T-cell (primary cell): ENCODE measurements around the gene CD1E. TPM values are rescaled to one million over a fixed set of nuclear protein-coding genes. Genes with fewer than 3 reads are reported as not detected.
"Not testable (repeated sequence)": the region's sequence is repeated elsewhere in the genome, so short reads cannot be mapped to it uniquely, and the experiment has no call there.

ENCODE experiments used
- ATAC-seq, 4 experiments: fragments of 200-7000 bp in 3 of 4; fragments of 150-1000 bp in 1 of 4; cut with Tn5 transposase; replicated peaks in 1 of 4; 1 replicate in 3 of 4; 2 replicates in 1 of 4; pipeline ENCODE4 v1.10.0; 2021; ENCODE audit warnings: moderate library complexity in 3 of 4, mild to moderate bottlenecking in 2 of 4, moderate number of reproducible peaks in 1 of 4
- CTCF ChIA-PET, 2 donors: fragments of 300-600 bp; sonication (Branson Sonifier 250); formaldehyde crosslinking; loops; one replicate each; lab custom pipeline; 2022; ENCODE audit warnings: antibody characterized with exemption in 2 of 2; lab: Charles Lee
- POLR2A ChIA-PET, 2 donors: fragments of 300-600 bp; sonication (Branson Sonifier 250); formaldehyde crosslinking; loops; one replicate each; lab custom pipeline; 2022; ENCODE audit warnings: antibody characterized with exemption in 2 of 2; lab: Charles Lee
- DNase-seq, 35 experiments: peaks; one replicate each; pipeline versions ENCODE4 v3.0.0 to v3.0.0-alpha.2; 2013 to 2023
- H3K27ac ChIP-seq: one replicate; pipeline ENCODE4 v1.5.1; 2013; ENCODE audit warnings: low read length
- H3K27me3 ChIP-seq, 2 experiments: replicated peaks in 1 of 2; 1 replicate in 1 of 2; 2 replicates in 1 of 2; pipeline versions ENCODE4 v1.6.1 to v1.7.0; 2013; ENCODE audit warnings: low read length in 1 of 2, mixed read lengths in 1 of 2; ENCODE audit not compliant: control insufficient read depth in 2 of 2, insufficient read depth in 2 of 2; ENCODE audit errors: extremely low read depth in 1 of 2
- H3K36me3 ChIP-seq, 2 donors: 1 replicate in 1 of 2; 2 replicates in 1 of 2; pipeline versions ENCODE4 v1.6.1 to v1.7.0; 2013; ENCODE audit warnings: low read length in 1 of 2; ENCODE audit not compliant: control insufficient read depth in 2 of 2, insufficient read depth in 1 of 2; ENCODE audit errors: extremely low read depth in 1 of 2
- H3K4me1 ChIP-seq, 2 experiments: 1 replicate in 1 of 2; 2 replicates in 1 of 2; pipeline versions ENCODE4 v1.6.1 to v1.7.0; 2013; ENCODE audit warnings: low read length in 2 of 2, mixed read lengths in 1 of 2; ENCODE audit not compliant: insufficient read depth in 2 of 2, control insufficient read depth in 1 of 2; ENCODE audit errors: extremely low read depth in 1 of 2
- H3K4me3 ChIP-seq, 2 donors: 1 replicate in 1 of 2; 2 replicates in 1 of 2; pipeline versions ENCODE4 v1.5.1 to v1.7.0; 2013; ENCODE audit warnings: mild to moderate bottlenecking in 2 of 2, low read length in 1 of 2, moderate library complexity in 1 of 2; ENCODE audit not compliant: control insufficient read depth in 1 of 2; ENCODE audit errors: extremely low read depth in 1 of 2
- H3K9me3 ChIP-seq: 2 replicates; pipeline ENCODE4 v1.7.0; 2013
- H3K27ac Mint-ChIP-seq, 2 donors: one replicate each; pipeline ENCODE4 v1.8.0; 2020 to 2021; ENCODE audit warnings: mild to moderate bottlenecking in 2 of 2, mixed read lengths in 2 of 2
- H3K27me3 Mint-ChIP-seq, 2 donors: one replicate each; pipeline ENCODE4 v1.8.0; 2021 to 2022; ENCODE audit warnings: mixed read lengths in 2 of 2
- H3K36me3 Mint-ChIP-seq: one replicate; pipeline ENCODE4 v1.8.0; 2021; ENCODE audit warnings: mixed read lengths
- H3K4me1 Mint-ChIP-seq, 3 donors: one replicate each; pipeline ENCODE4 v1.8.0; 2020 to 2022; ENCODE audit warnings: mixed read lengths in 3 of 3, mild to moderate bottlenecking in 1 of 3
- H3K4me3 Mint-ChIP-seq, 3 donors: one replicate each; pipeline ENCODE4 v1.8.0; 2020 to 2022; ENCODE audit warnings: mild to moderate bottlenecking in 3 of 3, mixed read lengths in 3 of 3, moderate library complexity in 3 of 3
- H3K9me3 Mint-ChIP-seq, 3 donors: one replicate each; pipeline ENCODE4 v1.8.0; 2020 to 2022; ENCODE audit warnings: mixed read lengths in 3 of 3
- WGBS: methylation state at CpG from one replicate; pipeline ENCODE4 v1.1.5; 2013; ENCODE audit warnings: missing lambda C conversion rate; ENCODE audit not compliant: insufficient coverage; 5-methylcytosine and 5-hydroxymethylcytosine counted together
- total RNA-seq, 35 experiments: library from RNA in 6 of 35; stranded (reverse) in 6 of 35; fragments of 120-200 nt in 1 of 35; gene quantifications; one replicate each; pipeline versions ENCODE4 v1.2.1 to v1.2.4 and lab custom pipeline; 2013 to 2026

The CD1E gene
- total RNA-seq, 5 donors from 2014 or later (not counting 1 experiment from before 2014, with no cell fraction given), result not detected

GRCh38 chr1:158333405-158334155 lies 20.1 kb upstream of the CD1E start:
- Histone ChIP-seq H3K27ac (no peak overlapping the region), H3K4me1 (peaks cover 6 to 17% of the 10 kb centered on the region in 2 experiments), H3K4me3 (no peak overlapping the region), H3K36me3 (no peaks in the 10 kb centered on the region), H3K27me3 (peaks cover 0 to 14% of the 10 kb centered on the region in 2 experiments), H3K9me3 (no peaks in the 10 kb centered on the region)
- ChIA-PET POLR2A (no interaction called here), CTCF (no interaction called here)
- peaks cover 12 to 19% of the 10 kb centered on the region in 2 donors for H3K27me3 Mint-ChIP-seq
- no peak overlapping the region for H3K27ac Mint-ChIP-seq
- H3K4me3 Mint-ChIP-seq, result no peak overlapping the region
- DNase-seq, result no peak
- no CpG with 5 or more reads among the region's 8 CpGs for WGBS
- ATAC-seq, result no peak
- peaks cover 2 to 9% (median 5%) of the 10 kb centered on the region in 3 donors for H3K9me3 Mint-ChIP-seq
- no peaks in the 10 kb centered on the region for H3K36me3 Mint-ChIP-seq
- H3K4me1 Mint-ChIP-seq, result peaks cover 14 to 28% (median 21%) of the 10 kb centered on the region in 3 donors

- Histone ChIP-seq H3K4me3 (no peak overlapping the region), H3K27me3 (peaks cover 0 to 10% of the 10 kb centered on the region in 2 experiments), H3K27ac (no peak overlapping the region), H3K9me3 (no peaks in the 10 kb centered on the region), H3K4me1 (peaks cover 6 to 17% of the 10 kb centered on the region in 2 experiments), H3K36me3 (no peaks in the 10 kb centered on the region)
- no peaks in the 10 kb centered on the region for H3K36me3 Mint-ChIP-seq
- no peak overlapping the region for H3K4me3 Mint-ChIP-seq
- H3K4me1 Mint-ChIP-seq, result peaks cover 14 to 28% (median 21%) of the 10 kb centered on the region in 3 donors
- POLR2A ChIA-PET, result no interaction called here
- H3K9me3 Mint-ChIP-seq, result peaks cover 2 to 14% (median 5%) of the 10 kb centered on the region in 3 donors
- DNase-seq, result no peak
- CTCF ChIA-PET, result no interaction called here
- ATAC-seq, result no peak
- no peak overlapping the region for H3K27ac Mint-ChIP-seq
- H3K27me3 Mint-ChIP-seq, result peaks cover 5 to 17% of the 10 kb centered on the region in 2 donors
- WGBS, result 43% methylated on average over 1 of the region's 2 CpGs
These were observed 19.0 kb upstream of the CD1E start for GRCh38 chr1:158334526-158335212.

DNA sequence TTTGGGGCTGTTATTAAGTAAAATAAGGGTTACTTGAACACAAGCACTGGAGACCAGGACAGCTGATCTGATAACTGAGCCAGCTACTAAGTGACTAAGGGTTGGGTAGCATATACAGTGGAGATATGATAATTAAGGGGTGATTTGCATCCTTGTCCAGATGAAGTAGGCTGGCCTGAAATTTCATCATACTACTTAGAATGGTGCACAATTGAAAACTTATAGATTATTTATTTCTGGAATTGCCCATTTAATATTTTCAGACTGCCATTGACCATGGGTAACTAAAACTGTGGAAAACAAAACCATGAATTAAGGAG lies 18.5 kb upstream of the CD1E start:
- CTCF ChIA-PET, result no interaction called here
- H3K9me3 ChIP-seq, result no peaks in the 10 kb centered on the region
- Mint-ChIP-seq H3K36me3 (no peaks in the 10 kb centered on the region), H3K9me3 (peaks cover 2 to 16% (median 5%) of the 10 kb centered on the region in 3 donors), H3K27me3 (peaks cover 5 to 17% of the 10 kb centered on the region in 2 donors), H3K4me1 (peaks cover 14 to 28% (median 21%) of the 10 kb centered on the region in 3 donors), H3K27ac (no peak overlapping the region), H3K4me3 (no peak overlapping the region)
- H3K4me1 ChIP-seq, result peaks cover 6 to 17% of the 10 kb centered on the region in 2 experiments
- POLR2A ChIA-PET, result no interaction called here
- H3K27me3 ChIP-seq, result peaks cover 0 to 9% of the 10 kb centered on the region in 2 experiments
- ATAC-seq, result no peak
- DNase-seq, result no peak
- no peak overlapping the region for H3K4me3 ChIP-seq
- no peaks in the 10 kb centered on the region for H3K36me3 ChIP-seq
- H3K27ac ChIP-seq, result no peak overlapping the region

GRCh38 chr1:158336413-158336812 lies 17.3 kb upstream of the CD1E start:
- H3K36me3 ChIP-seq, H3K4me3 ChIP-seq, H3K27me3 ChIP-seq, H3K27ac Mint-ChIP-seq, CTCF ChIA-PET, POLR2A ChIA-PET, H3K36me3 Mint-ChIP-seq, H3K4me3 Mint-ChIP-seq, H3K9me3 ChIP-seq, H3K27ac ChIP-seq, ATAC-seq: not testable (repeated sequence)
- peaks cover 6 to 15% of the 10 kb centered on the region in 2 experiments for H3K4me1 ChIP-seq
- H3K9me3 Mint-ChIP-seq, result peaks cover 4 to 20% (median 11%) of the 10 kb centered on the region in 3 donors
- H3K27me3 Mint-ChIP-seq, result peaks cover 5 to 17% of the 10 kb centered on the region in 2 donors
- H3K4me1 Mint-ChIP-seq, result peaks cover 14 to 28% (median 21%) of the 10 kb centered on the region in 3 donors
- 50% methylated on average over 4 of the region's 7 CpGs for WGBS
- DNase-seq, result peak in 12 of 35 experiments; percentile 0 to 39 (median 7)

GRCh38 chr1:158348946-158349345 lies 4.7 kb upstream of the CD1E start:
- H3K36me3 Mint-ChIP-seq, CTCF ChIA-PET, H3K4me1 ChIP-seq, DNase-seq, POLR2A ChIA-PET, H3K27me3 ChIP-seq, H3K4me3 Mint-ChIP-seq, H3K4me3 ChIP-seq, H3K4me1 Mint-ChIP-seq, H3K27ac Mint-ChIP-seq, H3K9me3 ChIP-seq, H3K36me3 ChIP-seq, ATAC-seq, H3K27ac ChIP-seq, H3K9me3 Mint-ChIP-seq: not testable (repeated sequence)
- peaks cover 13 to 14% of the 10 kb centered on the region in 2 donors for H3K27me3 Mint-ChIP-seq
- 94% methylated on average over 14 of the region's 24 CpGs for WGBS

DNA sequence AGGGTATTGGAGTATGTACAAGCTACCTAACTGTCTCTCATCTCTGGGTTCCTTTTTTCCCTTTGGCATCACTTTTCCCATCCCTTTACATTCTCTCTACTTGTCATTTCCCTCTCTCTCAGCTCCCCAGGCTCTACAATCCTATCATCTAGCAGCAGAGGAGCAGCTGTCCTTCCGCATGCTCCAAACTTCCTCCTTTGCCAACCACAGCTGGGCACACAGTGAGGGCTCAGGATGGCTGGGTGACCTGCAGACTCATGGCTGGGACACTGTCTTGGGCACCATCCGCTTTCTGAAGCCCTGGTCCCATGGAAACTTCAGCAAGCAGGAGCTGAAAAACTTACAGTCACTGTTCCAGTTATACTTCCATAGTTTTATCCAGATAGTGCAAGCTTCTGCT lies 561 bp downstream of the CD1E start:
- Histone ChIP-seq H3K27ac (no peak overlapping the region), H3K4me3 (no peak overlapping the region)
- CTCF ChIA-PET, result no interaction called here

More for the DNA sequence above, 561 bp downstream of the CD1E start:
- Mint-ChIP-seq H3K27me3 (peaks cover 27 to 36% of the 10 kb centered on the region in 2 donors), H3K4me1 (peaks cover 0 to 9% (median 0%) of the 10 kb centered on the region in 3 donors), H3K4me3 (no peak overlapping the region), H3K36me3 (no peaks in the 10 kb centered on the region), H3K27ac (no peak overlapping the region), H3K9me3 (no peaks in the 10 kb centered on the region)
- Histone ChIP-seq H3K9me3 (no peaks in the 10 kb centered on the region), H3K27me3 (peaks cover 0 to 10% of the 10 kb centered on the region in 2 experiments), H3K4me1 (peaks cover 0 to 3% of the 10 kb centered on the region in 2 experiments), H3K36me3 (no peaks in the 10 kb centered on the region)
- no peak for ATAC-seq
- WGBS, result 65% methylated on average over 2 of the region's 2 CpGs
- DNase-seq, result no peak
- POLR2A ChIA-PET, result no interaction called here
